Measurements from ENCODE around the gene SLC9A9.

Gene SLC9A9

GRCh38 chr3:143600756-143601718, 247.2 kb downstream of the SLC9A9 start:
- no peak for DNase-seq (ENCODE audit: low read depth in 2 of 2)

GRCh38 chr3:143597774-143598652, 250.3 kb downstream of the SLC9A9 start:
- no peak for DNase-seq (ENCODE audit: low read depth in 2 of 2)

DNA sequence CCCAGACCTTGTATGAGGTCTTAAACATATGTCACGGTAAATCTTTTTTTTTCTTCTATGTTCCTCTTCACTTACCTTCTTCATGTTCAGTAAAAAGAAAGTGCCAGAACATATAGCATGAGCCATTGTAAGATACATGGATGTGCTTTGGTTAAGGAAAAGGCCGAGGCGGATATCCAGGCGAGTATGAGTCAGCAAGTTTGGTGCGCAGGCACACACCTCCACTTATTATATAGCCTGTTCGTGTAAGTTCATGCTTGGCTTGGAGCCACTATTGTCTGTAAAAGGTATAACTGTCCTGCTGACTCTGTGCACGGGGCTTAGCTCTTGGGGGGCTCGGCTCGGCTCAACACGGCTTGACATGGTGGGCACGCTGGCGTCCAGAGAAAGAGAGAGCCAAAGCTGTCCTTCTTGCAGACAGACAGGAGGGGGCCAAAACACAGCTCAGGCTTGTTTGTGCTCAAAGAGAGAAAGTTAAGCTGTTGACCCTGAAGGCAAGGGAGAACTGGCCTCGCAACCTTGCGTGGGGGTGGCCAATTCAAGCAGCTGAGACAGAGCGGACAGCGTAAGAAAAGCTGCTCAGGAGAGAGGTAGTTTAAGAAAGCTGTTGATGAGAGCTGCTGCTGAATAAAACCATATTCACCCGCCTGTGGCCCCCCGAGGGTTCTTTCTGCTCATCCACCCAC, 251.2 kb downstream of the SLC9A9 start:
- DNase-seq (ENCODE audit: low read depth in 2 of 2): no peak

DNA sequence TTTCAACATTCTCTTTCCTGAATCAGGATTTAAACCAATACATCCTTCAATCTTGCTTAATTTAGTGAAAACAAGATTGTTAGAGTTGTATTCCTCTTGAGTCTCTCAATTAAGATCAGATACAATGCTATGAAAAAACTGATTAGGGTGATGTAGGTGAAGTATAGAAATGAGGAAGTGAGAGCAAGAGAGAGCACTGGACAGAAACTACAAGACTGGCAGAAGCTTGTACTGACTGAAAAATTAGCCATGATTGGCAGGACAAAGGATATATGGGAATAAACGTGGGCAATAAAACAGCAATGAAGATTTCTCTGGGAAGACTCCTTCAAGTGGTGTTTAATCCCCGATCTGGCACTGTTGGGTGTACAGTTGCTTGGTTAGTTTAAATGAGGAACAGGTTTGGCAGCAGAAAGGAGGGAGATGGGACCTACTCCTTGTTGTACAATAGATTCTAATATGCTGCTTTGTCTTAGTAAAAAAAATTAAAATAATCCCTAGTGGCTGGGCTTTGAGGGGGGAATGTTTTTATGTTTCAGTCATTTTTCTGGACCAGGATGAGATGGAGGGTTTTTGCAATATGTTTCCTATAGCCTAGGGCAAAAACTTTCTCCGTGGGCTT, 252.7 kb downstream of the SLC9A9 start:
- DNase-seq (ENCODE audit: low read depth in 2 of 2): no peak

- DNase-seq (ENCODE audit: low read depth in 2 of 2): no peak
Measured at GRCh38 chr3:143594206-143594605, 254.1 kb downstream of the SLC9A9 start.

DNA sequence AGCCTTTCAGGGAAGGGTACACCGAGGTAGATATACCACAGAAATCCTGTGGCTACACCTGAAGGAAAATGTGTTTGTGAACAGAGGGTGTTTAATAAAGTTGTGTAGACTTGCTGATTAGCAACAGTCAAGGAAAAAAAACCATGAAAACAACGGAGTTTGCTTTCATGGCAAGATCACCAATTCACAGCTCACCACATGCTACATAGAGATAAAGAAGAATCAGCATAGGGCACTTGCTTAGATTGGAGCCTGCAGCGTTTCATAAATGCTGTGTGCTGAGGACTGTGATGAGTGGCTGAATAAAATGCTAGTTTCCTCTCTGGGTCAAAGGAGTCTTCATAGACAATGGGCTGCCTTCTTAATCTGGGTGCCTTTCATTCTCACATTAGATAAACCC, 257.6 kb downstream of the SLC9A9 start:
- DNase-seq (ENCODE audit: low read depth in 2 of 2): no peak

- DNase-seq (ENCODE audit: low read depth in 2 of 2): no peak
Measured at GRCh38 chr3:143586576-143586975, 261.7 kb downstream of the SLC9A9 start.

- no peak for DNase-seq (ENCODE audit: low read depth in 2 of 2)
Measured at GRCh38 chr3:143585720-143586456, 262.4 kb downstream of the SLC9A9 start.

GRCh38 chr3:143584474-143584873, 263.8 kb downstream of the SLC9A9 start:
- DNase-seq (ENCODE audit: low read depth in 2 of 2): no peak

- no peak for DNase-seq (ENCODE audit: low read depth in 2 of 2)
Measured at GRCh38 chr3:143581972-143582722, 266.1 kb downstream of the SLC9A9 start.

DNA sequence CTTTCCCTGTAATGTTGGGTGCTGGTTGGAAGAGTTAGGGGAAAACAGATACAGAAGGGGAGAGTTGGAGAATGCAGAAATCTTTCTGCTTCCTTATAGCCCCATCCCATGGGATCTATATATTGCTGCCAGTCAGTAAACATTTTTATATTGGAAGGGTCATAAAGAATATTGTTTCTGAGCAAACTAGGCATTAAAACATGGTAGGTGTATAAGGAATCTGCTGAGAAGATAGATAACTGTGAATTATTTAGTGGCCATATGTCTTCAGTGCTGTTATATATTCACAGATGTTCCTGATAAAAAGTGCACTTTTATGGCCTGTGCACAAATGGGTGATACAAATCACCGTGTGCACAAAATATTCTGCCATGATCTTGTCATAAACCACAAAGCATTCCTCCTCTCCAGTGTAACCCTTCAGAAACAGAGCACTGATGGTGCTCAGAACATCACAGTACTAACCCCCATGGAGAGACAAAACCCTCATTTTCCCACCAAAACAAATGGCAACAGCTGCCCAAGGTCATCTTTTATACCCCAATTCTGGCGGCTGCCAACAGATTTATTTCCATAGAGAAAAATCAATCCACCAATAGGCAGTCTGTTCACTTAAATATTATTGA, 269.3 kb downstream of the SLC9A9 start:
- no peak for DNase-seq (ENCODE audit: low read depth in 2 of 2)

GRCh38 chr3:143576568-143577270, 271.5 kb downstream of the SLC9A9 start:
- DNase-seq (ENCODE audit: low read depth in 2 of 2): no peak

- DNase-seq (ENCODE audit: low read depth in 2 of 2): no peak
Measured at GRCh38 chr3:143574933-143575332, 273.3 kb downstream of the SLC9A9 start.

DNA sequence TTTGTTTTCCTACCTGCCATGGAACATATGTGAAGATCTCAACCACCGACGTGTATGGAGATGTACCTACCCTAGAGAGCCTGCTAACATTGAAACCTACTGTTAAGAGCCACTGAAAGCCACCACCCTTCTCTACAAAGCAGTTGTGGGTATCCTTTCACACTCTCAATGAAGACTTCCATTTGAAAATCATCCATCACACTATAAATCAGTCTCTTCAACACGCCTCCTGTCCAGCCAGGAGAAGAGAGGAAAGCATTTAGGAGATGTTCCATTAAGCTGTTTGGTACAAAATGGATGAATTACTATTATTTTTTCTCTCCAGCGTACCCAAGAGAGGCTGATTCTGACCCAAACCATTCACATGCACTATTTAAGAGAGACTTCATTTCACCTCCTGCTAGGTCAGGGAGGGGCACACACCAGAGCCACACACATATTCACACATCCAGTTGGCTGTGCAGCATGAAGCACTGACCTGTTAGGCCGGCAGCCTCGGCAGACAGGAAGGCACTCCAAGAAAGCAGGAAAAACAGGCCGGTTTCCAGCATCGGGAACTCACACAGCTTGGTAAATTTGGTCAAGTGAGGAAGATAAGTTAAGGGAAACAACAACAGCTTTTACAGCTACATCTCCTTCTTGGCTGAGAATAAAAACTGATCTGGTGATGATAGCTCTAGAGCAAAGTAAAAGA, 274.5 kb downstream of the SLC9A9 start:
- no peak for DNase-seq (ENCODE audit: low read depth in 2 of 2)

GRCh38 chr3:143571548-143571947, 276.7 kb downstream of the SLC9A9 start:
- no peak for DNase-seq (ENCODE audit: low read depth in 2 of 2)

GRCh38 chr3:143567823-143568222, 280.4 kb downstream of the SLC9A9 start:
- no peak for DNase-seq (ENCODE audit: low read depth in 2 of 2)

DNA sequence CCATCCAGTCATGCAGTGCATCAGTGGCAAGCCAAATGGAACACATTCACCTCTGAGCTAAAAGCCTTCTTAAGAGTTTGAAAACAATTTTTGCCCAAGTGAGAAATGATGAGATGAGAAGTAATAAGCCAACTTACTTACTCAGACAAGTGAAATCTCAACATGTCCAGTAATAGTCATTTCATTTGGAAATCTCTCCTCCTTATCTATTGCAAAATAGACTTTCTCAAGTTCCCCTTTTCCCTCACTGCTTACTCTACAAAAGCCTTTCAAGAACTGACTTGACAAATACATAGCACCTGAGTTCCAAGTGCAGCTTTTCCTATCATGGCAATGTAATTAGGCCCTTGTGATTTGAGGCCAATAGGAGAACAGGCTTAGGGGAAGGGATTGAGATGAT, 282.3 kb downstream of the SLC9A9 start:
- no peak for DNase-seq (ENCODE audit: low read depth in 2 of 2)

GRCh38 chr3:143563786-143564185, 284.5 kb downstream of the SLC9A9 start:
- DNase-seq (ENCODE audit: low read depth in 2 of 2): no peak

Measured in stimulated activated CD8-positive, alpha-beta memory T cell treated with anti-CD3 and anti-CD28 coated beads, Interleukin-2, amount 100 ng/mL, for 48 hours (primary cell).